Body of pancreas (tissue), 4 donors: ENCODE results near the gene KCNH8.

Experiments
- CTCF ChIP-seq, 7 experiments: fragments of 450-650 bp in 4 of 7; fragments of 200-600 bp in 3 of 7; sonication (generic) in 3 of 7; IDR thresholded peaks; one replicate each; pipeline ENCODE4 v1.5.1; 2016 to 2019; ENCODE audit warnings: antibody characterized with exemption in 7 of 7
- POLR2A ChIP-seq, 3 donors: fragments of 450-650 bp; IDR thresholded peaks; one replicate each; pipeline ENCODE4 v1.6.1; 2016; ENCODE audit warnings: antibody characterized with exemption in 3 of 3, mild to moderate bottlenecking in 2 of 3

GRCh38 chr3:19148768-19149091, 420 bp downstream of the KCNH8 start:
- no peak for TF ChIP-seq CTCF (IDR thresholded peaks at IDR 0.05)
- no peak for TF ChIP-seq POLR2A (IDR thresholded peaks at IDR 0.05)
